ACC112 (cell line): ENCODE data around the gene STK16.

ENCODE experiments used
- H2AFZ ChIP-seq: fragments of 200-600 bp; sonication (generic); one replicate; pipeline ENCODE4 v1.6.0; 2017; ENCODE audit warnings: antibody characterized with exemption, low read length; ENCODE audit not compliant: unreplicated experiment
- H3K27ac ChIP-seq: fragments of 200-600 bp; sonication (generic); 2 replicates; pipeline ENCODE4 v1.5.1; 2014; ENCODE audit warnings: low read depth, mild to moderate bottlenecking, antibody characterized with exemption, low read length, moderate library complexity
- H3K27me3 ChIP-seq: fragments of 200-600 bp; sonication (generic); 2 replicates; pipeline ENCODE4 v1.6.1; 2014; ENCODE audit warnings: mild to moderate bottlenecking, antibody characterized with exemption, low read length, moderate library complexity, mixed read lengths; ENCODE audit not compliant: insufficient read depth
- H3K36me3 ChIP-seq: fragments of 200-600 bp; sonication (generic); 2 replicates; pipeline ENCODE4 v1.6.1; 2016; ENCODE audit warnings: mild to moderate bottlenecking, antibody characterized with exemption, low read length, moderate library complexity, mixed read lengths; ENCODE audit not compliant: insufficient read depth
- H3K4me1 ChIP-seq: fragments of 200-600 bp; sonication (generic); one replicate; pipeline ENCODE4 v1.6.1; 2016; ENCODE audit warnings: low read length, mixed read lengths; ENCODE audit not compliant: insufficient read depth, unreplicated experiment, control insufficient read depth
- H3K4me3 ChIP-seq: fragments of 200-600 bp; sonication (generic); 2 replicates; pipeline ENCODE4 v1.5.1; 2014; ENCODE audit warnings: mild to moderate bottlenecking, low read depth, low read length
- H3K79me2 ChIP-seq: fragments of 200-600 bp; sonication (generic); one replicate; pipeline ENCODE4 v1.6.0; 2016; ENCODE audit warnings: low read length; ENCODE audit not compliant: control insufficient read depth, unreplicated experiment, insufficient read depth

Gene STK16

GRCh38 chr2:219246559-219246958 lies 1.3 kb downstream of the STK16 start:
- Histone ChIP-seq H2AFZ (no peak overlapping the region), H3K79me2 (peaks cover 33% of the 10 kb centered on the region), H3K4me1 (peaks cover 48% of the 10 kb centered on the region), H3K4me3 (peak overlapping the region; percentile 97), H3K27ac (peak overlapping the region; percentile 88; the same call in 1 of the 2 replicates), H3K36me3 (peaks cover 8% of the 10 kb centered on the region; the same call in 1 of the 2 replicates), H3K27me3 (no peaks in the 10 kb centered on the region)

- no peak overlapping the region for H2AFZ ChIP-seq
- H3K27ac ChIP-seq = peak overlapping the region; percentile 88; the same call in 1 of the 2 replicates
- no peak overlapping the region for H3K4me3 ChIP-seq
- peaks cover 8% of the 10 kb centered on the region; the same call in 1 of the 2 replicates for H3K36me3 ChIP-seq
- peaks cover 59% of the 10 kb centered on the region for H3K4me1 ChIP-seq
- H3K79me2 ChIP-seq = peaks cover 47% of the 10 kb centered on the region
- no peaks in the 10 kb centered on the region for H3K27me3 ChIP-seq
Measured at GRCh38 chr2:219247678-219248642, 2.7 kb downstream of the STK16 start.

GRCh38 chr2:219248845-219249202 lies 3.5 kb downstream of the STK16 start:
- Histone ChIP-seq H3K36me3 (peaks cover 8% of the 10 kb centered on the region; the same call in 1 of the 2 replicates), H2AFZ (no peak overlapping the region), H3K4me3 (peak overlapping the region; percentile 30), H3K79me2 (peaks cover 48% of the 10 kb centered on the region), H3K27me3 (no peaks in the 10 kb centered on the region), H3K27ac (peak overlapping the region; percentile 88), H3K4me1 (peaks cover 59% of the 10 kb centered on the region)

GRCh38 chr2:219249203-219249980 lies 4.1 kb downstream of the STK16 start:
- peak overlapping the region; percentile 30 for H3K4me3 ChIP-seq
- peak overlapping the region; percentile 88 for H3K27ac ChIP-seq

GRCh38 chr2:219250049-219250781 lies 4.9 kb downstream of the STK16 start:
- Histone ChIP-seq H3K36me3 (peaks cover 8% of the 10 kb centered on the region; the same call in 1 of the 2 replicates), H3K27ac (peak overlapping the region; percentile 88), H3K27me3 (no peaks in the 10 kb centered on the region), H3K79me2 (peaks cover 43% of the 10 kb centered on the region), H2AFZ (no peak overlapping the region), H3K4me1 (peaks cover 52% of the 10 kb centered on the region), H3K4me3 (peak overlapping the region; percentile 2)

More at GRCh38 chr2:219249203-219249980, 4.1 kb downstream of the STK16 start:
- peaks cover 48% of the 10 kb centered on the region for H3K79me2 ChIP-seq
- no peaks in the 10 kb centered on the region for H3K27me3 ChIP-seq
- peaks cover 8% of the 10 kb centered on the region; the same call in 1 of the 2 replicates for H3K36me3 ChIP-seq
- H2AFZ ChIP-seq = no peak overlapping the region
- H3K4me1 ChIP-seq = peaks cover 55% of the 10 kb centered on the region

GRCh38 chr2:219251656-219252055 lies 6.4 kb downstream of the STK16 start:
- Histone ChIP-seq H3K36me3 (peaks cover 8% of the 10 kb centered on the region; the same call in 1 of the 2 replicates), H3K4me3 (peak overlapping the region; percentile 90), H3K27ac (no peak overlapping the region), H2AFZ (no peak overlapping the region), H3K4me1 (peaks cover 44% of the 10 kb centered on the region), H3K79me2 (peaks cover 31% of the 10 kb centered on the region), H3K27me3 (no peaks in the 10 kb centered on the region)

- peaks cover 28% of the 10 kb centered on the region for H3K79me2 ChIP-seq
- peaks cover 8% of the 10 kb centered on the region; the same call in 1 of the 2 replicates for H3K36me3 ChIP-seq
- no peak overlapping the region for H2AFZ ChIP-seq
- H3K4me3 ChIP-seq = peak overlapping the region; percentile 90
- no peaks in the 10 kb centered on the region for H3K27me3 ChIP-seq
- H3K4me1 ChIP-seq = peaks cover 41% of the 10 kb centered on the region
- H3K27ac ChIP-seq = no peak overlapping the region
Measured at GRCh38 chr2:219252084-219252483, 6.8 kb downstream of the STK16 start.

GRCh38 chr2:219252570-219252899 lies 7.3 kb downstream of the STK16 start:
- peaks cover 41% of the 10 kb centered on the region for H3K4me1 ChIP-seq
- H3K36me3 ChIP-seq = peaks cover 8% of the 10 kb centered on the region; the same call in 1 of the 2 replicates
- peaks cover 24% of the 10 kb centered on the region for H3K79me2 ChIP-seq
- H3K27me3 ChIP-seq = no peaks in the 10 kb centered on the region
- peak overlapping the region; percentile 3; the same call in 1 of the 2 replicates for H3K27ac ChIP-seq
- H3K4me3 ChIP-seq = peak overlapping the region; percentile 90
- H2AFZ ChIP-seq = peak overlapping the region; percentile 13

GRCh38 chr2:219252900-219253752 lies 7.8 kb downstream of the STK16 start, which contains the start of gene TUBA4B:
Gene TUBA4B, plus strand, starts transcription at chr2:219253243. Its CDS starts 165 bp downstream, at chr2:219253408.
- Histone ChIP-seq H3K27ac (peak within 1 kb of the TSS; percentile 3; the same call in 1 of the 2 replicates), H2AFZ (peak within 1 kb of the TSS; percentile 84)

More at GRCh38 chr2:219252900-219253752, 7.8 kb downstream of the STK16 start, which contains the start of gene TUBA4B:
- Histone ChIP-seq H3K36me3 (peaks cover 4% of the 10 kb centered on the region; the same call in 1 of the 2 replicates), H3K79me2 (peaks cover 22% of the 10 kb centered on the region), H3K4me1 (peaks cover 40% of the 10 kb centered on the region), H3K4me3 (peak within 1 kb of the TSS; percentile 90), H3K27me3 (no peaks in the 10 kb centered on the region)
